ENCODE results near the gene KCNT2.

Gene KCNT2

DNA sequence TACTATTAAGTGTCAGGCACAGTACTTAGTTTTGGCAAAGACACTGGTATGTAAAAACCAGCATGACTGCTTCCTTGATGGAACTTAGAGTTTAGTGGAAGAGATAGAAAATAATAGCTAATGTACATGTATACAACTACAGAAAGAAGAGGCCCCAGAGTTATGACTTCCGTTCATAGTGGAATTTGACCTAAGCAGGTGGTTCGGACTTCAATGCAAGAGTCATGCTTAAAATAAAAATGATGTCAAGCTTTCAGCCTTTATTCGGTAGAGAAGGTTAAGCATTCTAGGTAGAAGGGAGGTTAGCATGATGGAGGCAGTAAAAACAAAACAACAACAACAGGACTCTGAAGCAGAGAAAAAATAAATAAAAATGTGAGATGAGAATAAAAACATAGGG lies 165.9 kb downstream of the KCNT2 start:
- DNase-seq = no peak

DNA sequence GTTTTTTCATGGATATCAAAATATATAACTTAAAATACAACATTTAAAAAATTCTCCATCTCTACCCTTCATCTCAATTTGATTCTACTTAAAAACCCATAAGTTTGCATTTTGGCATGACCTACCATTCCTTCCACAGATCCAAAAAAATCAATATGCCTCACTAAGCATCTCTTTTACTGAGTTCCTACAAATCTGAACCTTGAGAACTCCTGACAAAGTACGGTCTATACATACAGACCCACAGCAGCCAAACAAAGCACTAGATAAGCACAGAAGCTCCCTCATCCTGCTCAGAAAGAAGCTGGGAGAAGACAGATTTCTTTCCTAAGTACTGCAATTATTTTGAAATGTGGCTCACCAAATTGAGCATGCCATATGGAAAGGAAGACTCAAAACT lies 167.5 kb downstream of the KCNT2 start:
- DNase-seq = no peak

DNA sequence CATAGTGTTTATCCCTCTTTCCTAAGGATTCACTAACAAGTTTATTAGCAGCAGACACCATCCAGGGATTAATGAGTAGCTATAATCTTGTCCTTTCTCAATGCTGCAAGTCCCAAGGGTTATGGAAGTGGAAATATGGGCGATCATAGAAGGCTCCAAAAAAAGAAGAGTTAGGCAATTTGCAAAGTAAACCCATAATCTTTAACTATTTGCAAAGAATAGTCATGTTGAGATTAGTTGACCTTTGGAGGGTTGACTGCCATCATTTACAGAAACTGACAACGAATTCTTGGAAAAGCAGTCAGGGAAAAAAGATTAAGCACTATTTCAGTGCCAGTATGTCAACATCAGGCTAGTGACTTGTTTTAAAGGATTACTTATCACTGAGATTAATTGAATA lies 169.9 kb downstream of the KCNT2 start:
- DNase-seq = no peak

DNA sequence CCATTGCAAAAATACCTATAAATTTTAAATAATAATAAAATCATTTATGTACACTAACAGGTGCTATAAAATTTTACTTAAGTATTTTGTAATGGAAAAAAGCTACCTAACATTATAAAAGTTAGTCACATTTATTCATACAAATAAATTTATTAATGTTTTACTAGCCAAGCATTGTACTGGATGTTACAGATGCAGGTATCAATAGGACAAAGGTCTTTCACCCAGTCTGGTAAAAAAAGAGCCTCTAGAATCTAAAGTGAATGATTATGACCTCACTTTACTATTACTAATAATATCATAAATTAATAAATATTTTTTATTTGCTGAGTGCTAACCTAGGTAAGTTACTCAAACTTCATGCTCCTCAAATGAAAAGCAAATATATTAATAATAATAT lies 170.6 kb downstream of the KCNT2 start:
- DNase-seq = no peak

DNA sequence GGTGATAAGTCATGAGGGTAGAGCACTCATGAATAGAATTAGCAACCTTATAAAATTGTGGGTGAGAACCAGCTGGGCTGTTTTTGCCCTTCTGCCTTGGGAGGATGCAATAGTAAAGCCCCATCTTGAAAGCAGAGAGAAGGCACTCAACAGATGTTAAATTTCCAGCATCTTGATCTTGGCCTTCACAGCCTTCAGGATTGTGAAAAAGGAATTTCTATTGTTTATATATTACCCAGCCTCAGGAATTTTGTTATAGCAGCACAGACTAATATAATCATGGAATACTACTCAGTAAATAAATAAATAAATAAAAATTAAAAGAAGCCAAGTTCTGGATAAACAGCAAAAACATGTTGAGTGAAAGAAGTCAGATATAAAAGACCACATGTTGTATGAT lies 175.2 kb downstream of the KCNT2 start:
- no peak for DNase-seq

DNA sequence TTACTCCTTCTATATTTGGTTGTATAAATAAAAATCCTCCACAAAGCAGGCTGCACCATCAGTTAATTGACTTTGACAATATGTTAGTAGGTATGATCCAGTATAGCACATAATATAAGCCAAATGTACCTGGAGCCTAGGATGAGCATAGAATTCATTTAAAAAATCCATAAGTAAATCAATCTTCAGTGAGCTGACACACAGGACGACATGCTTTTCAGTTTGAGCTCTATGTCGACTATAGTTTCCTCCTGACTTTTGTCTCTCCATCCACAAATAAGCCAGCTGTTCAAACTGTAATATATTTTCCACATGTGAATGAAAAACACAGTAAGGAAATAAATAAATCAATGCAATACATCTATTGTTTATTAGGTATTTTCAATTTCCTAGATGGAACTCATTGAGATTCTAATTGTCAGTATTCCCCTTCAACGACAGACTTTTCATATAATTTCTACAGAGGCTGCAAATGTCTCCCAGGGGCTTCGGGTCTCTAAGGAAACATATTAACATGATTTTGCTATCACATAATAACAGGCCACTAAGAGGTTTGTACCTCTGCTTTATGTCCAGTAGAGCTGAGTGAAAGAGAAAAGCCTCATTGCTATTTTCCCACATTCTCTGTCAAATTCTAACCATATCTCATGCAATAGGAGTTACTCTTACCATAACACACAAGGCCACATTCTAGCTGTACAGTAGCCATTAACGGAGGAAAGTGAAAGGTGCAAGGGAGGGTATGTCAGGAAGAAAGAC lies 180.1 kb downstream of the KCNT2 start:
- DNase-seq = no peak

DNA sequence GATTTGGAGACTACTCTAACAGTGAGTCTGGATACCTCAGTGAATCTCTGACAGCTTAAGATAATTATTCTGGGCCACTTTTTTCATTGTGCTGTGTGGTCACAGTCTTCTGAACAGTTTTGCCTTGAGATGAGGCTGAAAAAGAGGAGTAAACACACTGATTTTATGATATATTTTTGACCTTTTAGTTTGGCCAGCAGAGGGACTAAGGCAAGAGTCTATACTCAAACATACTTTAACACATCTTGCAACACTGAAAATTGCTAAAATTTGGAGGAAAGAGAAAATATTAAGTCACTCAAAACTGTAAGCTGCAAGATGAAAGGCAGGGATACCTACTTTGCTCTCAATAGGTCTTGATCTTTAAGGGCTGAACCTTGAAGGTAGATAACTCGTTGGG lies 182.7 kb downstream of the KCNT2 start:
- no peak for DNase-seq

DNA sequence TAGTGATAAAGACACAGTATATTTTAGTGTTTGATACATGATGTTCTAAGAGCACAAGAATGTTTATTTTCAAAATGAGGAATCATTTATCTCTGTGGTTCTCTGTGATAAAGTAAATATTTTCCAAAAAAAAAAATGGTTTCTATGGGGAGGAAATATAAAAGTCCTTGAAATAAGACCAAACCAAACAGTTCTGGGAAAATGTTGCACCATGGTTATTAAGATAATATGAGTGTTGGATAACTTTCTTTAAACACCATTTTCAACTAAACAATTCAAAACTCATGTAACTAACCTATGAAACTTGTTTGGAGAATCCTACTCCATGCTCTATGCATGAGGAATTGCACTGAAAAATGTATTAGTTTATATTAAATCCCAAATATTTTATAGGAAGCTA lies 184.6 kb downstream of the KCNT2 start:
- DNase-seq = no peak

DNA sequence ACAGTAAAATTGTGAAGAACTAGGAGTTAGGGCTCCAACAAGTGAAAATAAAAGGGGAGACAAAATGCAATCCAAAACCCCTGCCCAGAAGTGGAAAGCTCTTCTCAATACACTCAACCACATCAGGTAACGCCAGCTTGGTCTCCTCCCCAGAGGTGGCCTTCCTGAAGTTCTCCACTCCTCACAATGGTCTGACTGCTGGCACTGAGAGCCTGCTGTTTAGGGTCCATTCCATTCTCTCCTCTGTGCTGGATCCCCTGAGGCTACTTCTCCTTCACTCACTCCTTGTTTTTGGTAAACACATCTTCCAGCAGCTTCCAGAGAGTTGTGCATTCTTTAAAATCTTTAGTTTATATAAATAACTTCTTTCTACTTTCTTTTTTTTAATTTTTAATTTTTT lies 189.5 kb downstream of the KCNT2 start:
- DNase-seq = no peak

DNA sequence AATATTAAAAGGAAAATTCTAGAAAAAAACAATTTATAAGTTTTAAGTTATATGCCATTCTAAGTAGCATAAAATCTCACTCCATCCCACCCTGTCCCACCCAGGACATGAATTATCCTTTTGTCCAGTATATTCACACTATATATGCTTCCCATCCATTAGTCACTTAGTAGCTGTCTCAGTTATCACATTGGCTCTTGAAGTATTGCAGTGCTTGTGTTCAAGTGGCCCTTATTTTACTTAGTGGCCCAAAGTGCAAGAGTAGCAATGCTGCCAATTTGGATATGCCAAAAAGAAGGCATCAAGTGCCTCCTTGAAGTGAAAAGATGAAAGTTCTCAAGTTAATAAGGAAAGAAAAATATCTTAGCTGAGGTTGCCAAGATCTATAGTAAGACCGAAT lies 192.3 kb downstream of the KCNT2 start:
- no peak for DNase-seq

DNA sequence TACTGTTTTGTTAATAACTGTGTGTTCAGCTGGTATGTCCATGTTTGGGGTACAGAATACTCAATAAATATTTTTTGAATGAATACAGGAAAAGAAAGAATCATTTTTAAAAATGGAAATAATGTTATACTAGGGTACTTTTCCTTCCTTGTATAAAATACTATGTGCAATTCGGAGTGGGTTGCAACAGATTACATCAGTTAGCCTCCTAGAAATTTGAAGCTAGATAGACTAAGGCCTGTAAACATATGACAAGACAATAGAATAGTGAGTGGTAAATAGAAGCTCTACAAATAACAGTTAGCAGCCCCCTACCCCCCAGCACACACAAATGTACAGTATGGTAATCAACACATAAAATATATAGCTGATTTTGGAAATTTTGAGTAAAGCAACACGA lies 195.9 kb downstream of the KCNT2 start:
- DNase-seq = no peak

DNA sequence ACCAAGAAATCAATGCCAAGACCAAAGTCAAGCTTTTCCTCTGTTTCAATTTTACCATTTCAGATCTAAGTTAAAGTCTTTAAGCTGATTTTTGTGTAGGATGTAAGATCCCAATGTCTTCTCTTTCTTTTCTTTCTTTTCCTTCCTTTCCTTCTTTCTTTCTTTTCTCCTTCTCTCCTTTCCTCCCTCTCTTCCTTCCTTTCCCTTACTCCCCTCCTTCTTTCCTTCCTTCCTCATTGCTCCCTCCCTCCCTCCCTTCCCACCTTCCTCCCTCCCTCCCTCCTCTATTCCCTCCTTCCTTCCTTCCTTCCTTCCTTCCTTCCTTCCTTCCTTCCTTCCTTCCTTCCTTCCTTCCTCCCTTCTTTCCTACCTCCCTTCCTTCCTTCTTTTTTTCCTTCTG lies 197.5 kb downstream of the KCNT2 start:
- no peak for DNase-seq

DNA sequence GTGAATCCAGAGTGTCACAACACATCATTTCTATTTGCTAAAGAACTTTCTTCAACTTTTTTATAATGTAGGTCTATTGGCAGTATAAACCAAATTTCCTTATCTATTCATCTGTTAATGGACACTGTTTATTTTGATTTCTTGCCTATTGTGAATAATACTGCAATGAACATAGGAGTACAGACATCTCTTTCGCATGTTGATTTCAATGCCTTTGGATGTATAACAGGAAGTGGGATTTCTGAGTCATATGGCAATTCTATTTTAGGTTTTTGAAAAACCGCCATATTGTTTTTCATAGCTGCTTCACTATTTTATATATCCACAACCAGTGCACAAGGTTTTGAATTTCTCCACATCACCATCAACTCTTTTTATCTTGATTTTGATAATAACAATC lies 198.7 kb downstream of the KCNT2 start:
- DNase-seq = no peak

DNA sequence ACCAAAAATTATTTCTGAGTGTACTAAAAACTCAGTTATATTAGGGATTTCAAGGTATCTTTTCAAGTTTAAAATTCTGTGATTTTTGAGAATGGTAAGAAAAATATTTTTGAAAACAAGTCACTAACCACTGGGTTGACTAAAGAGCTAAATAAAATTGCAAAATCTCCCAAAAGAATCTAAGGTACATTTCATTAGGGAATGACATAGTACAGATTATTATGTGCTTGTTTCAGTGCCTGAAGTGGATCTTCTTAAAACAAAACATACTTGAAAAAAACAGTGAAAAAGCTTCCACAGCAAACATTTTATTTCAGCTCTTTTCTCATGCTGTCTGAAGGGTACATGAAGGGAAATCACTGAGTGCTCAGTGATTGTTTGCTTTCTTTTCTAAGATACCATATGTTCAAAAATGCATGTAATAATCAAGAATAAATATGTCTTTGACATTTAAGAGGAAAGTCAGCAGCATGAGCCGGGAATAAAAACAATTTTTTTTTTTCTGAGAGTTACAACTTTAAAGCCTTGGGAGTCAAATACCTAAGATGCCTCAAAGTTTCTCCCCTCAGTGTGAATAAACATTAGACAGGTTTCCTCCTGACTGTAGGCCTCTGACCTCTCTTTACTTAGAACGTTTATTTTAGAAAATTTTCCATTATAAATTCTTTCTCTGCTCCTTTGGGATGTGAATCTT lies 200.7 kb downstream of the KCNT2 start:
- DNase-seq = no peak

DNA sequence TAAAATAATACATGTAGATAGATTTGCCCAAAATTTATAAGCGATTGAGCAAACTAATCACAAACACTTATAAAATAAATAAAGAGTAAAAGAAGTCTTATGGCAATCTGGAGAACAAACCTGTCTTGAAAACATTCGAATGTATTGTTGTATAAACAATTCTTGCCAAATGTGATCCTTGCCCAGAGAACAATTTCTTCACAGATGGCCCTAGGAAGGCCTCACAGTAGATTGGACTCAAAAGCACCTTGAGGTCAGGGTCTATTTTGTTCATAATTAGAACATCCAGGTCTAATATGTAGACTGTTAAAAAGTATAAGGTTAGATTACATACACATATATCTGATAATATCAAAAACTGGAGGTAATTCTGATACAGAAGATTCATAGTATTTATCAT lies 202.4 kb downstream of the KCNT2 start:
- DNase-seq = no peak

DNA sequence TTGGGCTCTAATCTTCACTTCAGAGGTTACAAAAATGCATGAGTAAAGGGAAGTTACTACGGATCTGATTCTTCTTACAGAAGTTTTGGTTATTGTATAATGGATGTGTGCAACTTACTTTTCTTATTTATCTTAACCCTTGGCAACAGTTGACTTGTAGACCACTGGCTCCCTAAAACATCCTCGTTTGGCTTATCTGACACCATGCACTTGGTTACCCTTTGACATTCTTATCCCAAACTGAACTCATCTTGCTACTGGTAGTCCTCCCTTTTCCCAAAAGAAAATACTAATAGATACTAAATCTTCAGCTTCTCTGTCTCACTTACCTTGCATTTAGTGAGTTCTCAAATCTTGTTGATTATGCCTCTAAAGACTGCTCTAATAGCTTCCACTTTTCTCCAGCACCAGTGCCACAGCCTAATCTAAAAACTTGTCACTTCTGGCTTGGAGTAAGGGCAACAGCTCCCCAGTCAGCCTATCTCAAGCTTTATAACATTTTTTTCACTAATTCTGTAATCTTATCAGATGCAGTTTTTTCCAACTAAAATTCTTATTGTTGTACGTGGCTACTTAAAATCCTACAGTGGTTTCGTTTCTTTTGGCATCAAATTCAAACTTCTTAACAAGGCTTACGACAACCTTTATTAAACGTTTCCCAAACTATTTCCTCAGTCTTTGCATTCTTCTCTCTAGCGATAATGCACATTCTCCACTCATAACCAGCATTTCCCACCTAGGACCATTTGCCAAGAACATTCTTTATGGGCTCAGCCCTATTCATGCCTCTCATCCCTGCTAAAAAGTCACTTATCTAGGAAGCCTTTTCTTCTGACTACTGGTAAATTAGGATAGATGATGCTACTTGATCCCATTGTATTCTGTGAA lies 204.2 kb downstream of the KCNT2 start:
- DNase-seq = no peak

DNA sequence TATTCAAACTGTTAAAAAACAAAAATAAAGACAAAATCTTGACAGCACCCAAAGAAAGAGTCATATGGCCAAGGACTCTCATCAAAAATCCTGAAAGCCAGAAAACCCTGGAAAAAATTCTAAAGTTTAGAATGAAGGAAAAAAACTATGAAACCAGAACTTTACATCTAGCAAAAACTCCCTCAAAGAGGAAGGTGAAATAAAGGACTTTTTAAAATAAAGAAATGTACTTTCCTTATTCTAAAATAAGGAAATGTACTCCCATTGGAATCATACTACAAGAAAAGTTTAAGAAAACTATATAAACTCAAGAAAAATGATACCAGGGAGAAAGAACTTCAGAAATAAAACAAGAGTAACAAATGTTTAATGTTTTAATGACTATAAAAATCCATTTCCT lies 206.3 kb downstream of the KCNT2 start:
- no peak for DNase-seq

DNA sequence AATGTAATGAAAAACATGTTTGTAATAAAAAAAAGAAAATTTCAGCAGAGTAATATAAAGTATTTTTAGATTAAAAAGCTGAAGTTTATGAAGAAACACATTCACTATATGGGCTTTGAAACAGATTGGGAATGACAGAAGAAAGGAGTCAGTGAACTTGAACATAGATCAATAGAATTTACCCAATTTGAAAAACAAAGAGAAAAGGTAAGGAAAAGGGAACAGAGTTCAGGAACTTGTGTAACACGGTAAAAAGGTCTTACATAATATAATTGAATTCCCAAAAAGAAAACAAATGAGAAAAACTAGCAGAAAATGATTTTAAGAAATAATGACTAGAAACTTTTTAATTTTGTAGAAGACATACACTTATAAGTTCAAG lies 206.8 kb downstream of the KCNT2 start:
- no peak for DNase-seq

DNA sequence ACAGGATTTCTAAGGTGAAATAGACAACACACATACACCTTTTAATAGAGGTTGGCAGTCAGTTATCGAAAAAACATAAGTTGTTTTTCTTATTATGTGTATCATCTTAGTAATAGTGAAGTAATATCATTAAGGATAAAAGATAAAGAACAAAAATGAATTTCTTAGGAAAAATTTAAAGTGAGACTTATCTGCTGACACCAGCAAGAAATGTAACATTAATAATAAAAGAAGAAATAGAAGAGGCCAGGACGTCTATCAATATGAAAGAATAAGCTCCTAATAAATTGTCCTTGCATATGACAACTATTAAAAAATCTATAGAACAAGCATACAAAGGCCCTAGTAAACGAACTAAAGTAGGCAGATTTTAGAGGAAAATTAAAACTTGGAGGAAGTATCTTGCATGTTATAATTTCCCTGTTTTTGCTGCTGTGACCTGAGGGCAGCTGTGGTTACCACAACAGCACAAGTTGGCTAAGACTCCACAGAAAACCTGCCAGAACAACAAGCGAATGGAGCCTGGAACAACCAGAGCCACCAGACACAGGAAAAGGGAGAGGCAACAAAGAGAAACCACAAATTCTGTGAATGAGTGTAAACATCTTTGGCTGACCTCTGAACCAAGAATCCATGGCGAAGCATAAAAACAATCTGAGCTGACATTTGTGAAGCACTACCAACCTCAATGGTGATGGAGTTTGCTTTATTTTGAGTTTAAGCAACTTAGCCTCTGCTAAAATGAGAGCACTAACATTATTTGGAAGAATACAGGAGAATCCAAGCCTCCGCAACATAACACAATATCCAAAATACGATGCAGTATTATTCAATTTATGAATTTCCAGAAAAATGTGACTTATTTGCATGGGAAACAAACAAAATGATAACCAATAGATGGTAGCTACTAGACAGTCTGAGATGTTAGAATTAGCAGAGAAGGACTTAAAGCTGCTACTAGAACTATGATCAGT lies 207.5 kb downstream of the KCNT2 start:
- no peak for DNase-seq

DNA sequence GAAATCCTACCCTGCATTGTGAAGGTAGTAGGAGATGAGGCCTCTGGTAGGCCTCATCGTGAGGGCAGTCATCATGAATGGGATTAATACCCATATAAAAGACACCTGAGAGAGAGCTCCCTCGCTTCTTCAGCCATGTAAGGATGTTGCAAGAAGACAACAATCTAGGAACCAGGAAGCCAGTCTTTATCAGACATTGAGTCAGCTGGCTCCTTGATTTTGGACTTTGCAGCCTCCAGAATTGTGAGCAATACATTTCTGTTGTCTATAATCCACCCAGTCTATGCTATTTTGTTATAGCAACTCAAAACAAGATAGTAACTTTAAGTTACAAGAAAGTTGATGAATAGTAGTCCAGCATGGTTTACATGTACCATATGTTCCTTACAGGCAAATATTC lies 208.5 kb downstream of the KCNT2 start:
- DNase-seq = no peak

DNA sequence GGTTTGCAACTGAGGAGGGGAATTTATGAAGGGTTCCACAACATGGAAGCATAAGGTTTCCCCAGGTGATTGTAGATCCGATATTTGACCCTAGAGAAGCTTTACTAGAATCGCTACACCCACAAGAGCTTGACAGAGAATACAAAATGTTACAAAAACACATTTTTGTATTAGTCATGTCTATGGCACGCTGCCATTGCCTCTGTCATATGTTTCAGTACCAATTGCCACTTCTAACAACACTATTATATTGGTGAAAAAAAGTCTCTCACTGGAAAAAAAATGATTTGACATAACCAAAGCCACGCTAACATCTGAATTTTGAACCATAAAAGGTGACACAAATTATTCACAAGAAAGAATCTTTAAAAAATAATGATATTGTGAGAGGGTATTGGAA lies 214.5 kb downstream of the KCNT2 start:
- no peak for DNase-seq

DNA sequence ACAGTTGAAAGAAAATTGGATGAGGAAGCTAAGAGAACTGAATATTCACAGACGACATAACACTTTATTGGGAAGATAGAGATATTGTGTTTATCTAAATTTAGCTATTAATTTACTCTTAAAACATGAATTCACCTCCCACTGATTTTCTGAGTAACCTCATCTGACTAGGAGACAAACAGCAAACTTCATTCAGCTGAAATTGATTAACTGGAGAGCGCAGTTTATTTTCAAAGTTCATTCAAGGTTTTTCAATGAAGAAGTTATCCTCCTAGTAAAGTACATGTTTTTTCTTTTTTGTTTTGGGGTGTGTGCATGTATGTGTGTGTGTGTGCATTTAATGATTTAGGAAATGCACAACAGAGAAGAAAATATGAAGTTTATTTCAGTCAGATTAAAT lies 215.0 kb downstream of the KCNT2 start:
- DNase-seq = no peak

DNA sequence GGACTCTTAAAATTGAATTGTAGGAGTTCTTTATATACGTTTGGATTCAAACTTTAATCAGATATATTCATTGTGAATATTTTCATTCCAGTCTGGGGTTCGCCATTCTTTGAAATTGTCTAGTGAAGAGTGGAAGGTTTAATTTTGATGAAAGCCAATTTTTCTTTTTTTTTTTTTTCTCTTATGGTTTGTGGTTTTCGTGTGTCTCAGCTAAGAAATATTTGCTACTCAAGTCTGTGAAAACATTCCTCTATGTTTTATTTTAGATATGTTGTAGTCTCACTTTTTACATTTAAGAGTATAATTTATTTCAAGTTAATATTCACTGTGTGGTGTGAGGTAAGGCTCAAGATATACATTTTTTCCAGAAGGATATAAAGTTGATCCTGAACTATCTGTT lies 220.5 kb downstream of the KCNT2 start:
- no peak for DNase-seq

Data from activated CD4-positive, alpha-beta T cell treated with anti-CD3 and anti-CD28 coated beads, Interleukin-2, amount 50 U/mL, for 16 hours (primary cell).